Activated gamma-delta T cell (primary cell): ENCODE results near the gene E2F4.

Experiments used
- DNase-seq: peaks from one replicate; lab custom pipeline; 2025; lab: John Stamatoyannopoulos, UW

Gene E2F4

GRCh38 chr16:67235816-67236562, 44.0 kb downstream of the E2F4 start:
- no peak for DNase-seq

DNA sequence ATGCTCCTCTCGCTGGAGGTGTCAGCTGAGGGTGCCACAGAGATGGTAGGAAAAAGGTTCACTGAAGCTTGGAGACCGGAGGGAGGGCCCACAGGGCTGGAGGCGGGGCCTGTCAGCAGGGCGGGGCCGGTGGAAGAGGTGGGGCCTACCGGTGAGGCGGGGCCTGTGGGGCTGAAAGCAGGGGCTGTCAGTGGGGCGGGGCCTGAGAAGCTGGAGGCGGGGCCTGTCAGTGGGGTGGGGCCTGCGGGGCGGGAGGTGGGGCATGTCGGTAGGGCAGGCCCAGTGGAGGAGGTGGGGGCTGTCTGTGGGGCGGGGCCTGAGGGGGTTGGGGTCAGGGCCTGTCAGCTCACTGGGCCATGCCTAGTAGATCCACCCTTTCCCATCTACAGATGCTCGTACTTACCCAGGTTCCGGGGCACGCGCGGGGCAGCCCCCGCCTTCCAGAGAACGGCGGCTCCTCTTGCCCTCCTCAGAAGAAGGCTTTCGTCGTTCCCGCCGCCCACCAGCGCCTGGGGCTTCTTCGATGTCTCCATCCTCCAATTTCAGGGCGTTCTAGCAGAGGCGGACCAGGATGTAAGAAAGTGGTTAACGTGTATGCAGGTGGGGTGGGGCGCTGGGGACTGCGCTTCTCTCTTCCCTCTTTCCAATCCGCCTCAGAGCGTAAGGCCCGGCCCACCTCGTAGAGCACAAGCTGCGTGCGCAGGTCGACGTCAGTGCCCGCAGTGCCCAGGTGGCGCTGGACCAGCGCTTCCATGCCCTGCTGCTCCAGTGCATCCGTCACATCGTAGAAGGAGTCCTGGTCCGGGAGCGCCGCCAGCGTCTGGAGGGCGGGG, 44.8 kb downstream of the E2F4 start:
- DNase-seq = peak; percentile 46

GRCh38 chr16:67237396-67238277, 45.7 kb downstream of the E2F4 start:
- DNase-seq = no peak

DNA sequence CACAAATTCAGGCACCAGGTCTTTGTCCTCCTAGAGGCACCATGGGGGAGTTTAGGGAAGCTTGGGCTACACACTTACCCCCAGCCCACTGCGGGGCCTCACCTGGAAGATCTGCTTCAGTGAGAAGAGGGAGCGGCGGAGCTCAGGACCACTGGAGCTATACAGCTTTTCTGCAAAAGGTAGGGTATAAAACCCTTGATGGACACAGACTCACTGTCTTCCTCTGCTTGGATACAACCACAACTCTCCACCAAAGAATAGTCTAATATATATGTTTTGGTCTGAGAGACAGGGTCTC, 46.3 kb downstream of the E2F4 start:
- DNase-seq = no peak

DNA sequence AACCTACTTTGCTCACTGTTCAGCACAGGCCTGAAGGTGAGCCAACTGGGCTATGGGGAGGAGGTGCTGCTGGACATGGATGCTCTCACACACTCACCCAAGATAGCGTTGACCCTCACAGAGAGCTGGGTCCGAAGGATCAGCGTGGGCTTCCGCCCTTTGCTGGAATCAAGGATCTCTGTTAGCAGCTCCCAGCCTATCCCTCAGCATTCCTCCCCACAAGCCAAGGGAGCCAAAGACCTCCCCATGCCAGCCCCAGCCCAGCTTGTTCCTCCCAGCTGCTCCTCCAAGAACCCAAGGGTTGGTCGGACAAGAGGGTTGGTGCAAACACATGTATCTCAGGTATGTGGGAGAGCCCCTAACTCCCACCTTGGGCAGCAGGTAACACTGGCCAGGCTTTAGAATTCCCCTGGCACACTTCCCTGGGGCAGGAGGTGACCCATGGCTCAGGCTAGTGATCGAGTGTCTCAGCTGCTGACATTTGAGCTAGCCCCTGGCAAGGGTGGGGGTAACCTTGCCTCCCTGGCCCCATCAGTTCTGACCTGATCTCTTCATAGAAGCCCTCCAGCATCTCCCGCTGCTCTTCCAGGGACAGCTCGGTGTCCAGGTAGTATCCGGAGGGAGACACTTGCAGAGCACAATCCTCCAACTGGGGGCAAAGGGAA, 47.0 kb downstream of the E2F4 start:
- no peak for DNase-seq

GRCh38 chr16:67240506-67240905, 48.6 kb downstream of the E2F4 start:
- DNase-seq = no peak

GRCh38 chr16:67241008-67241900, 49.3 kb downstream of the E2F4 start:
- no peak for DNase-seq

DNA sequence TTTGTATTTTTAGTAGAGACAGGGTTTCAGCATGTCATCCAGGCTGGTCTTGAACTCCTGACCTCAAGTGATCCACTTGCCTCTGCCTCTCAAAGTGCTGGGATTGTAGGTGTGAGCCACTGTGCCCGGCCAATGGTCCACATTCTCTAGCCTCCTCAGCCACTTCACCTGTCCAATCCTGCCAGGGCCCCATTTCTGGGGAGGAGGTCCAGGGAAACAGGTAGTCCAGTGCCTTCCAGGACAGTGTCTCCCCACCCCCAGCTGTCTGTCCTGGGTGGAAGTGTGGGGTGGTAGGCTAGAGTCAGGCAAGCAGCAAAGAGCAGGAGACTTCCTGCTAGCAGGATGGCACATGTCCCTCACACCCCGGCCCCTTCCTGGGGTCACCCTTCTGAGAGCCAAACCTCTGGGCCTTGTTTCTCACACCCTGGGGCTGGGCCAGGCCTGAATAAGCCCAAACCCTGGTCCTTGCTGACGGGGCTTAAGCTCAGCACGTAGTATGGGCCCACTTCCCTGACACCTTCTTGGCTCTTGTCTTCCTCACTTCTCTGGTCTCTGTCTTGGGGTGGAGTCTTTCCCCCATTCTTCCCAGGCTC, 50.3 kb downstream of the E2F4 start:
- DNase-seq = no peak

GRCh38 chr16:67243481-67243880, 51.5 kb downstream of the E2F4 start:
- DNase-seq = no peak

DNA sequence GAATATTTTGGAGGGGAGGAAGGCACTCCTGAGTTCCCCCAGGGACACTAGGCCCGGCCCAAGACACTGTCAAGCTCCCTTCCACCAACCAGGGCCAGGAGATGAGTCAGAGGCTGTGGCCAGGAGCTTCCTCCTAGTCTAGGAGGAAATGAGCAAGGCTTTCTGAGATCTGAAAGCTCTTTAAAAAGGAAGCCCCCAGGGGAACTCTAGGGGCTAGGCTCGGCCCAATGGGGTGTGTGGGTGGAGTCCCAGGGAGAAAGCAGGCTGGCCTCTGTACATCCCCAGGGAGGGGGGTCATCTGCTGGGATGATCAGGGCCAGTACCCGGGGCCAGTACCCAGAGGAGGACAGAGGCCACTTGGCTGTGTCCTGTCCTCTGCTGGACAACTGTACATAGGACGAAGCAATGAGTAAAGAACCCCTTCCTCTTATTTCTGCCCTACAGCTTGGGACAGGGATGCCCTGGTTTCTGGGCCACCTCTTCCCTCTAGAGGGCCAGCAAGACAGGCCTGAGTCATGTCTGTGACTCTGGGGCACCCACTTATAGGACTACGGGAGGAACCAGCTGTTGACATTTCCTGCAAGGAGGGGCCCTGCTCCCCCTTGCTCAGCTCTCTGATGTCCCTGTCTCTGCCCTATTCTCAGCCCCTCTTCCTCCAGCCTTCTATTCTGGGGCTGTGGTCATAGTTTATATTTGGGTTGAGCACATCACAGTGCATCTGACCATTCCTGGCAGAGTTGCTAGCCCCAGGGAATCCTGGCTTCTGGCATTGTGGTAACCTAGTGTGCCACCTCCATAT, 52.6 kb downstream of the E2F4 start:
- no peak for DNase-seq

DNA sequence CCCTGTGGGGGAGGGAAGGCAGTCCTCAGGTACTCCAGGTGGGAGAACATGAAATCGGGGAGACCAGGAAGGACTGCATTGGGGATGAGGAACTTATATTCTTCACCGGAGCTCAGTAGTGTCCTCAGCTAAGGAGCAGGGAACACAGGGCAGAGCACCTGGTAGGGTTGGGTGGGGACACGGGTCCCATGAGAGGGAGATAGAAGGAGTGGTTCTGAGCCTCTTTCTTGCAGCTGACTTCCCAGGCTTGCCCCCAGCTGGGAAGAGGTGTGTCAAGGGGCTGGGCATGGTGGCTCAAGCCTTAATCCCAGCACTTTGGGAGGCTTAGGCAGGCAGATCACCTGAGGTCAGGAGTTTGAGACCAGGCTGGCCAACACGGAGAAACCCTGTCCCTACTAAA, 53.2 kb downstream of the E2F4 start:
- no peak for DNase-seq

GRCh38 chr16:67245674-67246080, 53.7 kb downstream of the E2F4 start:
- no peak for DNase-seq

- peak; percentile 52 for DNase-seq
Observed at GRCh38 chr16:67246081-67246755, 54.3 kb downstream of the E2F4 start.

DNA sequence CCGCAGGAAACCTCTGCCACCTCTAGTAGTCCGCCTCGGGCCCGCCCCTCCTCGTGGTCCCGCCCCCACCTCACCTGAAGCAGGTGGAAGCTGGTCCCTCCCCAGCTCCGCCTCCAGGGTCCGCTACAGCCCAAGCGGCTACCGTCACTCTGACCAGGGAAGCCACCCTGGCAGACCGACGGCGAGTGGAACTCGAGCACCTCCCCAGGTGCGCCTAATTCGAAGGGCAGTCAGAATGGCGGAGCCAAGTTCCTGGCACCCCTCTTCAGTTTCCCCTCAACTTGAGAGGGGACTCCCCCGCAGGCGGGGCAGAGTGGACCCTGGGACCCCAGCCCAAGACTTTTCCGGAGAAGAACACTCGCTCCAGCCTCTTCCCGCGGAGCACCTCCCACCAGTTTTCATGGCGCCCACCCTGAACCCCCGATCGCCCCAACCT, 54.8 kb downstream of the E2F4 start:
- no peak for DNase-seq

- peak; percentile 94 for DNase-seq
Observed at GRCh38 chr16:67247192-67248072, 55.5 kb downstream of the E2F4 start, which contains the start of gene FHOD1. Gene FHOD1, minus strand, starts transcription at chr16:67247481. Its CDS starts 71 bp downstream, at chr16:67247410.

- no peak for DNase-seq
Observed at GRCh38 chr16:67248073-67248400, 56.1 kb downstream of the E2F4 start.
